Frontal cortex (tissue), 4 donors: Measurements from ENCODE around the gene INCENP. TPM values are rescaled to one million over a fixed set of nuclear protein-coding genes. Genes with fewer than 3 reads are reported as not detected.

Experiments
- DNase-seq, 2 donors: peaks; one replicate each; pipeline ENCODE4 v3.0.0; 2012; ENCODE audit warnings: low spot score in 2 of 2
- FAIRE-seq: peaks from 2 replicates; lab custom pipeline; 2012; peaks lifted over from hg19 to GRCh38; lab: Jason Lieb, UNC
- total RNA-seq: library from RNA; depleted of rRNA; stranded (reverse); fragments of >200 nt; gene quantifications from one replicate; pipeline ENCODE4 v1.2.3, GENCODE V29; 2014
- donor health status: control.
- donor health status: control.
- donor health status: control.

The INCENP gene
- total RNA-seq, 1 donor from 2014 or later = 22.0 TPM

DNA sequence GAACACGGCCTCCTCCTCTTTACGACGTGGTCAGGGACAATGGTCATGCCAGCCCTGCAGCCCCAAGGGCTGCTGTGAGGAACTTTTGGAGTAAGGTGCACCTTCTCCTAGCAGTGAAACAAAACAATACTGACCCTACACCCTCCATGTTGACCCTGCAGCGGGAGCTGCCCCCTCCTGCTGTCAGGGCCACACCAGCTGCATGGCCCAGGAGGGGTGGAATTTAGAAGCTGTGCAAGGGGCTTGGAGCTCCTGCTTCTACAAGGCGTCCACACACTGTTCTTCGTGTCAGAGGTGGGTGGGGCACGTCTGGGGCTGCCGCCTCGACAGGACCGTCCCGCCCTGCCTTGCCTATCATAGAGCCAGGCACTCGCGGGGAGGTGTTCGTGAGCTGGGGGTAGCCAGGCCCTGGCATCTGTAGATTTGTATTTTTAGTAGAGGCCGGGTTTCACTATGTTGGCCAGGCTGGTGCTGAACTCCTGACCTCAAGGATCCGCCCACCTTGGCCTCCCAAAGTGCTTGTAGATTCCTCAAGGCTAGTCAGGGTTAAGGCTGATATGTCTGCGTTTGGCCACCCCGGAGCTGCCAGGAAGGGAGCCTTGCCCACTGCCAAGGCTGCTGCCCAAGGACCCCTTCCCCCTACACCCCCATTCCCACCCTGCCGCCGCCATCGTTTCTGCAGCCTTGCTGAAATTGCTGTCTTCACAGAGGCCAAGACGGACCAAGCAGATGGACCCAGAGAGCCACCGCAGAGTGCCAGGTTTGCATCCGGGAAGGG is 15.9 kb downstream of the INCENP start:
- no peak for FAIRE-seq
- DNase-seq = no peak

DNA sequence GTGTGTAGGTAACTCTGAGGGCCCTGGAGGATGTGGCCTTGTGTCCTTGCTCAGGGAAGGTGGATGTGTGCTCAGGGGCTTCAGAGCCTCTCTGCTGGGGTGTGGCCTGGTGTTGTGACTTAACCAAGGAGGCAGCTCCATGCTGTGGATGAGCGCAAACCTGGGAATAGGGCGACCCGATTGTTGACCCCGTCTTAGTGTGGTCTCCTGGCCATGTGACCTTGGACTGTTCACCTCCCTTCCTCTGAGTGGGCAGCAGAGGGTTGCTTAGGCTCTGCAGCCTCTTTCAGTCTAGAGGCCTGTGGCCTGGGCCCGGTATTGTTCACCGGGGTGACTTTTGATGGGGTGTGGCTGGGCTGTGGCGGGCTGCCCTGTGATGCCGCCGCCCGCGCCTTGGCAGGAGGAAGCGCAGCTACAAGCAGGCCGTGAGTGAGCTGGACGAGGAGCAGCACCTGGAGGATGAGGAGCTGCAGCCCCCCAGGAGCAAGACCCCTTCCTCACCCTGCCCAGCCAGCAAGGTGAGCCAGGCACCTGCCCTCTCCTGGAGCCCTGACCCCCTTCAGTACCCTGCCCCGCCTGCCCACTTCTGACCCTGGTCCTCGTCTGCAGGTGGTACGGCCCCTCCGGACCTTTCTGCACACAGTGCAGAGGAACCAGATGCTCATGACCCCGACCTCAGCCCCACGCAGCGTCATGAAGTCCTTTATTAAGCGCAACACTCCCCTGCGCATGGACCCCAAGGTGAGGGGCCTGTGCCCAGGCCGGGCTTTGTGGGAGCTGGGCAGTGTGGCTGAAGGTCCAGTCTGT is 16.7 kb downstream of the INCENP start:
- no peak for DNase-seq

GRCh38 chr11:62141111-62142042 is 17.6 kb downstream of the INCENP start:
- DNase-seq = no peak

More for the DNA sequence above, 16.7 kb downstream of the INCENP start:
- no peak for FAIRE-seq

DNA sequence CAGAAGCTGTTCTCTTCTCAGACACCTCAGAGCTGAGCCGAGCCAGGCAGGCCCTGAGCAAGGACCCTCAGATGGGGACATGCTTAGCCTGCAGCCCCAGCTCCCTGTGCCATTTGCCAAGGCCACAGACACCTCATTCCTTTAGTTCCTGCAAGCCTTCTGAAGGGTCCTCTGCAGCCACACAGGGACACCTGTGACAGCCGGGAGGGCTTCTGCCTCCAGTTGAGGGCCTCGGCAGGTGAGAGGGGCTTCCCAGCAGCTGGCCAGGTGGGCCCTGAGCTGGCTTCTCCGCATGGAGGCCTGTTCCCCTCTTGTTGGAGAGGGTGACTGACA is 18.2 kb downstream of the INCENP start:
- DNase-seq (no peak), FAIRE-seq (no peak)

More at GRCh38 chr11:62141111-62142042, 17.6 kb downstream of the INCENP start:
- no peak for FAIRE-seq

DNA sequence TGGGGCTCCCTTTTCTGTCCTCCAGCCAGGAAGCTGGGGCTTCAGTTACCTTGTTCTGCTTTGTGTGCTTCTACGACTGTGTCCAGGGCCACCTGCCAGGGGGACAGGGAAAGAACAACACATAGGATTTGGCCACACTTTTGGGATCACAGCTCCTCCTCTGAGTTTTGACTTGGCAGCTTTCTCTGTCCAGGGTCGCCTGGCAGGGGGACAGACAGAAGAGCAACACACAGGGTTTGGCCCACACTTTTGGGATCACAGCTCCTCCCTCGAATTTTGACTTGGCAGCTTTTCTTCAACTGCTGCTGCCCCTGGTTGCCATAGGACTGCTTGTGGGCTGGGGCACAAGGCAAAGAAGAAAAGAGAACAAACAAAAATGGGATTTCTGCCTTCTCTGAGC is 19.1 kb downstream of the INCENP start:
- FAIRE-seq (no peak), DNase-seq (peak in 1 of 2 donors; percentile 49)

DNA sequence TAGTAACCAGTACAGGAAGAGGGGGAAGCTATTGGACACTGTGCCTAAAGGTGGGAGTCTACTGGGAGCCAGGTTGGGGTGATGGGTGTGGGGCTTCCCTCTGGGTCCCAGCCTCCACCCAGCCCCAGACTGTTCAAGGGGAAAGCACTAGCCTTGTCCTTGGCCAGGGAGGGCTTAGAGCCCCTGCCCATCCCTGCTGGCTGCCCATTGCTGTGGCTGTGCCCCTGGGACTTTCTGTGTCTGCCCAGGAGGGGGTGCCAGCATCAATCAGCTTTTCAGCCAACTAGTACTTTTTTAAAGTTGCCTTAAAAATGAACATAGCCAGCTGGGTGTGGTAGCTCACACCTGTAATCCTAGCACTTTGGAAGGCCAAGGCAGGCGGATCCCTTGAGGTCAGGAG is 19.9 kb downstream of the INCENP start:
- no peak for FAIRE-seq
- no peak for DNase-seq

- no peak for DNase-seq
- FAIRE-seq = no peak
These were observed 20.9 kb downstream of the INCENP start for GRCh38 chr11:62144641-62145255.

DNA sequence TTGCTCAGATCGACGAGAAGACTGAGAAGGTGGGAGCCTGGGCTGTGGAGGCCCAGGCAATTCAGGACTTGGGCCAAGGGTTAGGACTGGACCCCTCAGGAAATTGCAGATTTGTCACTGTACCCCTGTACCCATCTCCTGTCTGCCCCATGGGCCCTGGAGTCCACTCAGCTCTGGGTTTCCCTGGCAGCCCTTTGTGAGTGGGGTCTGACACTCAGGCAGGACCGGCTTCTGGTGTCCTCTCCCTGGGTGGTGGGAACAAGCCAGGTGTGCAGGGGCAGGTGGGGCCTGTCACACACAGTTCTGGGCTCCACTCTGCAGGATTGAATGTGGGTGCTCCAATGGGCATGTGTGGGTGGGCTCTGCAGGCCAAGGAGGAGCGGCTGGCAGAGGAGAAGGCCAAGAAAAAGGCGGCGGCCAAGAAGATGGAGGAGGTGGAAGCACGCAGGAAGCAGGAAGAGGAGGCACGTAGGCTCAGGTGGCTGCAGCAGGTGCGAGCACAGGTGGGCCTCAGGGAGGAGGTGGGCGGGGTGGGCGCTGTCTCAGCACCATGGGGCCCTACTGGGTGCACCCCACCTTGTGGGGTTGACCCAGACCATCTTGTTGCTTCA is 21.6 kb downstream of the INCENP start:
- FAIRE-seq = no peak
- no peak for DNase-seq

DNA sequence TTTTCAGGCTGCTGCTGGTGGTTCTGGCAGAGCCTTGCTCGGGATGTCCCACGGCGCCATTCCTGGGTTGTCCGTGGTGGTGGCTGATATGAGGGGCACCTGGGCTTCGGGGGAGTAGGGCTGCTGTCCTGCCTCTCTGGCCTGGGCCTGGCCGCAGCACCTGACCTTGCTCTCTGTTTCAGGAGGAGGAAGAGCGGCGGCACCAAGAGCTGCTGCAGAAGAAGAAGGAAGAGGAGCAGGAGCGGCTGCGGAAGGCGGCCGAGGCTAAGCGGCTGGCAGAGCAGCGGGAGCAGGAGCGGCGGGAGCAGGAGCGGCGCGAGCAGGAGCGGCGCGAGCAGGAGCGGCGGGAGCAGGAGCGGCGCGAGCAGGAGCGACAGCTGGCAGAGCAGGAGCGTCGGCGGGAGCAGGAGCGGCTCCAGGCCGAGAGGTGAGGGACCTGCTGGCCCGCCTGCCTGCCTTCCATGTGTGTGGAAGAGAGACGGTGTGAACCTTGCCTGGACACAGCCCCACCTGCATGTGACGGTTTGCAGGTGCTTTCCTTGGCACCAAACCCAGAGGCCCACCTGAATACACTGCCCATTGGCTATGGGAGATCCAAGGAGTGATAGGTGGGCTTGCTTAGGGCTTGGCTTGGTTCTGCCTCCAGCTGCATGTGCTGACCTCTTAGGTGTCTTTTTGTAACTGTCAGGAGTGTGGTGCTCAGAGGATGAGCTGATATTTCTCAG is 22.8 kb downstream of the INCENP start:
- DNase-seq = no peak
- no peak for FAIRE-seq

- FAIRE-seq = no peak
- no peak for DNase-seq
These were observed 23.7 kb downstream of the INCENP start for GRCh38 chr11:62147545-62147944.

- FAIRE-seq (no peak), DNase-seq (no peak)
These were observed 24.6 kb downstream of the INCENP start for GRCh38 chr11:62148271-62148980.

GRCh38 chr11:62149986-62150886 is 26.4 kb downstream of the INCENP start:
- no peak for FAIRE-seq
- DNase-seq = no peak

- FAIRE-seq (no peak), DNase-seq (no peak)
These were observed 27.3 kb downstream of the INCENP start for GRCh38 chr11:62150887-62151736.

- DNase-seq = no peak
- FAIRE-seq = no peak
These were observed 27.9 kb downstream of the INCENP start for GRCh38 chr11:62151737-62152102.

GRCh38 chr11:62152245-62153086 is 28.7 kb downstream of the INCENP start:
- FAIRE-seq = no peak
- no peak for DNase-seq

DNA sequence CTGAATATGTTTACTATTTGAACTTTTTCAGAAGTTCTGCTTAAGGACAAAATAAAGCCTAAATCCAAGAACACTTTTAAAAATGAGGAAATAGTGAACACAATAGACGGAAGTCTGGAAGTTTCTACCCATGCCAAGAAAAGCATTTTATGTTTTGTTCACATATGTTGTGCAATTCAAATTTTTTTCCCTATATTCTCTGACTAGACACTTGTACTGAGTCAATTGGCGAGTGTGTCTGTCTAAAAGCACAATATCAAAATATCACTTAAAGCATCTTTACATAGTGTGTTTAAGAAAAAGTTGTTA is 29.2 kb downstream of the INCENP start:
- DNase-seq = no peak
- no peak for FAIRE-seq
